ENCODE data around the gene C2CD5. TPM values are rescaled to one million over a fixed set of nuclear protein-coding genes. Genes with fewer than 3 reads are reported as not detected.

Gene C2CD5
- total and polyA plus RNA-seq, 9 donors = 19.6 to 41.3 (median 32.9) TPM

GRCh38 chr12:22415342-22416309 is 128.7 kb downstream of the C2CD5 start:
- no peak overlapping the region for H3K4me3 ChIP-seq
- intact Hi-C loops (cut with DNase I) = no loop called here
- no peak for TF ChIP-seq CTCF (IDR thresholded peaks at IDR 0.05)
- no peak for TF ChIP-seq POLR2A (IDR thresholded peaks at IDR 0.05)
- no peak for TF ChIP-seq EP300 (IDR thresholded peaks at IDR 0.05)
- H3K4me1 ChIP-seq (ENCODE audit: insufficient read depth) = no peaks in the 10 kb centered on the region
- H3K27me3 ChIP-seq = no peaks in the 10 kb centered on the region
- H3K36me3 ChIP-seq = no peaks in the 10 kb centered on the region
- no peaks in the 10 kb centered on the region for H3K9me3 ChIP-seq
- no peak overlapping the region for H3K27ac ChIP-seq
- DNase-seq = no peak
- WGBS, 3 donors = 25 to 29% (median 26%) methylated on average over 4 of the region's 4 CpGs

GRCh38 chr12:22414742-22415141 is 129.6 kb downstream of the C2CD5 start:
- Histone ChIP-seq H3K4me1 (ENCODE audit: insufficient read depth) (no peaks in the 10 kb centered on the region), H3K27me3 (no peaks in the 10 kb centered on the region), H3K4me3 (no peak overlapping the region), H3K9me3 (no peaks in the 10 kb centered on the region), H3K27ac (no peak overlapping the region), H3K36me3 (no peaks in the 10 kb centered on the region)
- DNase-seq = no peak
- 95 to 98% (median 97%) methylated on average over 2 of the region's 2 CpGs for WGBS, 3 donors
- intact Hi-C loops (cut with DNase I) = no loop called here
- TF ChIP-seq EP300 (IDR thresholded peaks at IDR 0.05) = no peak
- TF ChIP-seq CTCF (IDR thresholded peaks at IDR 0.05) = no peak
- TF ChIP-seq POLR2A (IDR thresholded peaks at IDR 0.05) = no peak

- WGBS, 3 donors = 94 to 99% (median 96%) methylated on average over 3 of the region's 3 CpGs
- H3K9me3 ChIP-seq = no peaks in the 10 kb centered on the region
- no peaks in the 10 kb centered on the region for H3K27me3 ChIP-seq
- TF ChIP-seq CTCF (IDR thresholded peaks at IDR 0.05) (no peak), POLR2A (IDR thresholded peaks at IDR 0.05) (no peak), EP300 (IDR thresholded peaks at IDR 0.05) (no peak)
- H3K4me3 ChIP-seq = no peak overlapping the region
- peaks cover 1% of the 10 kb centered on the region for H3K4me1 ChIP-seq (ENCODE audit: insufficient read depth)
- H3K27ac ChIP-seq = no peak overlapping the region
- no peaks in the 10 kb centered on the region for H3K36me3 ChIP-seq
- no peak for DNase-seq
- intact Hi-C loops (cut with DNase I) = no loop called here
Measured at GRCh38 chr12:22413592-22413991, 130.8 kb downstream of the C2CD5 start.

GRCh38 chr12:22412581-22412980 is 131.8 kb downstream of the C2CD5 start:
- intact Hi-C loops (cut with DNase I) = no loop called here
- no peak for TF ChIP-seq CTCF (IDR thresholded peaks at IDR 0.05)
- no peak for TF ChIP-seq EP300 (IDR thresholded peaks at IDR 0.05)
- TF ChIP-seq POLR2A (IDR thresholded peaks at IDR 0.05) = no peak
- Histone ChIP-seq H3K9me3 (no peaks in the 10 kb centered on the region), H3K36me3 (no peaks in the 10 kb centered on the region), H3K4me1 (ENCODE audit: insufficient read depth) (peaks cover 4% of the 10 kb centered on the region), H3K4me3 (no peak overlapping the region), H3K27me3 (no peaks in the 10 kb centered on the region), H3K27ac (no peak overlapping the region)
- WGBS, 3 donors = 30 to 37% (median 31%) methylated on average over 3 of the region's 3 CpGs
- DNase-seq = no peak
